Activated CD4-positive, alpha-beta T cell treated with anti-CD3 and anti-CD28 coated beads for 36 hours (primary cell): ENCODE measurements around the gene TNIK. TPM values are rescaled to one million over a fixed set of nuclear protein-coding genes. Genes with fewer than 3 reads are reported as not detected.
A peak's percentile ranks its signal among the peaks of the same experiment; 100 is the strongest.

Experiments
- ATAC-seq: fragments of 200-7000 bp; cut with Tn5 transposase; one replicate; pipeline ENCODE4 v1.10.0; 2021; ENCODE audit warnings: mild to moderate bottlenecking, moderate library complexity
- CTCF ChIA-PET: fragments of 350-600 bp; sonication (Branson Sonifier 250); formaldehyde crosslinking; loops from one replicate; lab custom pipeline; 2021; ENCODE audit warnings: antibody characterized with exemption; lab: Charles Lee
- POLR2A ChIA-PET: fragments of 350-600 bp; sonication (Branson Sonifier 250); formaldehyde crosslinking; loops from one replicate; lab custom pipeline; 2021; ENCODE audit warnings: antibody characterized with exemption, inconsistent platforms; lab: Charles Lee
- DNase-seq: peaks from one replicate; pipeline ENCODE4 v3.0.0-alpha.2; 2020
- H3K27ac Mint-ChIP-seq: one replicate; pipeline ENCODE4 v1.8.0; 2021; ENCODE audit warnings: mixed read lengths
- H3K27me3 Mint-ChIP-seq: one replicate; pipeline ENCODE4 v1.8.0; 2021; ENCODE audit warnings: mixed read lengths
- H3K36me3 Mint-ChIP-seq: one replicate; pipeline ENCODE4 v1.8.0; 2021; ENCODE audit warnings: low read depth, mixed read lengths
- H3K4me1 Mint-ChIP-seq: one replicate; pipeline ENCODE4 v1.8.0; 2021; ENCODE audit warnings: mixed read lengths
- H3K4me3 Mint-ChIP-seq: one replicate; pipeline ENCODE4 v1.8.0; 2021; ENCODE audit warnings: mild to moderate bottlenecking, moderate library complexity, mixed read lengths
- H3K9me3 Mint-ChIP-seq: one replicate; pipeline ENCODE4 v1.8.0; 2021; ENCODE audit warnings: low read depth, mixed read lengths
- intact Hi-C, 2 experiments: fragments of 100-400 bp; cut with DNase I in 1 of 2; cut with micrococcal nuclease in 1 of 2; formaldehyde crosslinking; loops; one replicate each; pipeline versions ENCODE4 v1.14.2 to v1.15.1; 2022 to 2024; cut with DNase I, micrococcal nuclease
- total RNA-seq, 2 experiments: library from RNA; stranded (reverse); gene quantifications; one replicate each; pipeline ENCODE4 v1.2.3, GENCODE V29; 2021

The TNIK gene
- total RNA-seq, 2 experiments from 2014 or later, result 28.8 to 34.2 TPM

DNA sequence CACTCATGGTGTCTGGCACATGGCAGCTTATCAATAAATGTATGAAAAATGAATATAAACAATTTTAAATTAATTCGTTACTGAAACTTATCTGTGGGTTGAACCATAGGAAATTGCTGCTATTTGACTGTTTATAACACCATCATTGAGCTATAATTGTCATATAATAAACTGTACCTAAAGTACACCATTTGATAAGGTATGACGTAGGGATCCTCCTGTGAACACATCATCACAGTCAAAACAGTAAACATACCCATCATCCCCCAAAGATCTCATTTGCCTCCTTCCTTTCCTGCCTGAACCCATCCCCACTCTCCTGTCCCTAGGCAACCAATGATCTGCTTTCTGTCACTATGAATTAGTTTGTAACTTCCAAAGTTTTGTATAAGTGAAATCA lies 282.7 kb downstream of the TNIK start:
- Mint-ChIP-seq H3K4me3 (no peak overlapping the region), H3K27me3 (no peaks in the 10 kb centered on the region), H3K36me3 (peaks cover 28% of the 10 kb centered on the region), H3K9me3 (no peaks in the 10 kb centered on the region), H3K4me1 (peaks cover 38% of the 10 kb centered on the region), H3K27ac (no peak overlapping the region)
- intact Hi-C loops, result no loop called here
- ChIA-PET POLR2A (no interaction called here), CTCF (no interaction called here)
- DNase-seq, result no peak
- ATAC-seq, result no peak

- Mint-ChIP-seq H3K4me1 (peaks cover 38% of the 10 kb centered on the region), H3K36me3 (peaks cover 30% of the 10 kb centered on the region), H3K9me3 (no peaks in the 10 kb centered on the region), H3K27ac (no peak overlapping the region), H3K4me3 (no peak overlapping the region), H3K27me3 (no peaks in the 10 kb centered on the region)
- POLR2A ChIA-PET, result no interaction called here
- CTCF ChIA-PET, result no interaction called here
- DNase-seq, result no peak
- intact Hi-C loops, result no loop called here
- no peak for ATAC-seq
Measured at GRCh38 chr3:171177056-171177455, 283.1 kb downstream of the TNIK start.

DNA sequence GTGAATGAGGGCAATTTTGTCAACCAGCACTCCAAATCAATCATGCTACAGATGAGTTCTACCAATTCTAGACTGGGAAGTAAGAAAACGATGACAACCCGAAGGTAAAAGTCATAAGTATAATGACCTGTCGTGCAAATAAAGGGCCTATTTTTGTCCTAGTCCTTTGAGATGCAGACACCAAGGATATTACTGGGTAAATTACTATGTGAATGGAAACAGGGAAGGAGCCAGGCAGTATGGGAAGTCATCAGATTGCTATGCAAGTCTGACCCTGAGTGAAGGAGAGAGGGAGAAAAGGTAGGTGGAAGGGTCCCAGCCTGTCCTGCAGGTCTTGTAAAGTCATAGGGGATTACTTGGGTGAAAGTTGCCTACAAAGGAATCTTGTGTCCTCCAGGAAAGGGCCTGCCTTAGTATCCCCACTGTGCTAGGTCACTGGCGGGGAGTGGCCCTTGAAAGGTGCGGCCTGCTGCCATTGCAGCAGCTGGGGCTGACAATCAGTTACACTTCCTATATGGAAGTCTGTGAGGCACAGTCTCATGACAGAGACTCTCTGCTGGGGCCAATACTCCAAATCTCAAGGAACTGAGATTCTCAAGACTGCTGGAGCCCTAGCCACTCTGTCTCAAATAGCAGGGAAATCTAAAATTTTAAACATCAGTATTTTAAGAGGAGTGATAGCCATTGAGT lies 283.8 kb downstream of the TNIK start:
- CTCF ChIA-PET, result no interaction called here
- peak overlapping the region; percentile 52 for H3K27ac Mint-ChIP-seq
- peaks cover 38% of the 10 kb centered on the region for H3K4me1 Mint-ChIP-seq
- POLR2A ChIA-PET, result no interaction called here
- intact Hi-C loops, result no loop called here
- H3K36me3 Mint-ChIP-seq, result peaks cover 32% of the 10 kb centered on the region
- ATAC-seq, result no peak
- DNase-seq, result no peak
- no peaks in the 10 kb centered on the region for H3K9me3 Mint-ChIP-seq
- no peaks in the 10 kb centered on the region for H3K27me3 Mint-ChIP-seq
- no peak overlapping the region for H3K4me3 Mint-ChIP-seq

- ChIA-PET POLR2A (no interaction called here), CTCF (interaction anchor here (1.1 to 1.8 kb wide), 4 partner anchors 10 to 391 kb away, joined by 4 to 8 read pairs (median 6); no protein-coding TSS in a partner anchor)
- ATAC-seq (no peak), DNase-seq (no peak)
- no peak overlapping the region for H3K27ac Mint-ChIP-seq
- H3K4me3 Mint-ChIP-seq, result no peak overlapping the region
- H3K9me3 Mint-ChIP-seq, result no peaks in the 10 kb centered on the region
- peaks cover 38% of the 10 kb centered on the region for H3K4me1 Mint-ChIP-seq
- intact Hi-C loops, result no loop called here
- H3K36me3 Mint-ChIP-seq, result peaks cover 35% of the 10 kb centered on the region
- H3K27me3 Mint-ChIP-seq, result no peaks in the 10 kb centered on the region
Measured at GRCh38 chr3:171175741-171176234, 284.4 kb downstream of the TNIK start.

- intact Hi-C loops, result no loop called here
- Mint-ChIP-seq H3K36me3 (peaks cover 33% of the 10 kb centered on the region), H3K27ac (no peak overlapping the region), H3K27me3 (no peaks in the 10 kb centered on the region), H3K4me3 (no peak overlapping the region), H3K4me1 (peaks cover 23% of the 10 kb centered on the region), H3K9me3 (no peaks in the 10 kb centered on the region)
- DNase-seq (no peak), ATAC-seq (no peak)
- CTCF ChIA-PET, result no interaction called here
- POLR2A ChIA-PET, result no interaction called here
Measured at GRCh38 chr3:171173736-171174135, 286.5 kb downstream of the TNIK start.

DNA sequence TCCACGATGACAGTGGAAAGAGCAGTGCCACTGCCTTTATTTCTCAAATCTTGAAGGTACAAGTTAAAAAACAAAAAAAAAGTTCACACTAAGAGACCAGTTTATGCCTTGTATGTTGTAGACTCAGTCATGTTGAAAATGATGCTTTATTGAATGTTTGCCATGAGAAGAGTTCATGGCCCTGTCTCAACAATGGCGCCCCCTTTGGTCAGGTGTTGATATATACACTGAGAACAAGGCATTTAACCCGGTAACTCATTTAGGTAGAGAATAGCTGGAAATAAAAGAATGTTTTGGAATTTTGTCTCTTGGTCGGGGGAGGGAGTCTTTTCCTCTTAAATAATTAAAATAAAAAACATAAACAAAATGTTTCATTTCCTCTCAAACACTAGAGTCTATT lies 288.1 kb downstream of the TNIK start:
- peak; percentile 55 for DNase-seq
- Mint-ChIP-seq H3K27ac (no peak overlapping the region), H3K27me3 (no peaks in the 10 kb centered on the region), H3K4me1 (peaks cover 15% of the 10 kb centered on the region), H3K36me3 (peaks cover 31% of the 10 kb centered on the region), H3K4me3 (no peak overlapping the region), H3K9me3 (no peaks in the 10 kb centered on the region)
- ATAC-seq, result no peak
- intact Hi-C loops, result no loop called here
- CTCF ChIA-PET, result interaction anchor here (0.6 kb wide), 1 partner anchor 209 kb away, joined by 3 read pairs; no protein-coding TSS in a partner anchor
- POLR2A ChIA-PET, result interaction anchor here (0.7 kb wide), 1 partner anchor 1852 kb away, joined by 4 read pairs; no protein-coding TSS in a partner anchor

DNA sequence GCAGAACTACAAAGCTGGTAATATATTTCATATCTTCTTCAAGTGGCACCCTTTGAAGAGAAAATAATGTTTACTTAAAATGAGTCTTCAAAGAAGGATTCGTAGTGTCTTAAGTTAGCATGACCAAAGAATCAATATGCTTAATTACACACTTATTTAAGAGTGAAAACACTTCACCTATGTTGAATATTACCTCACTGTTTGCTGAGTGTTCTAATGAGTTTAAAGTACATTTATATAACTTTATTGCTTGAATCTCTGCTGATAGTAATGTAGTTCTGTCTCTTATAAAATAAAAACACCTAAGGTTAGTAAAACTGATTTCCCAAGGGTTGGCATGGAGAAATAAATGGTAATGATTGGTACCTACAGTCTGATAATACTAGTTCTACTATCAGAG lies 290.3 kb downstream of the TNIK start:
- Mint-ChIP-seq H3K4me3 (no peak overlapping the region), H3K36me3 (peaks cover 36% of the 10 kb centered on the region), H3K27ac (no peak overlapping the region), H3K9me3 (no peaks in the 10 kb centered on the region), H3K4me1 (peaks cover 26% of the 10 kb centered on the region), H3K27me3 (no peaks in the 10 kb centered on the region)
- POLR2A ChIA-PET, result no interaction called here
- CTCF ChIA-PET, result no interaction called here
- intact Hi-C loops, result loop anchor here (10.0 kb wide), 2 partner anchors 605 to 665 kb away; no protein-coding TSS in a partner anchor
- ATAC-seq (no peak), DNase-seq (no peak)

GRCh38 chr3:171169443-171169842 lies 290.8 kb downstream of the TNIK start:
- H3K27ac Mint-ChIP-seq, result no peak overlapping the region
- DNase-seq (no peak), ATAC-seq (no peak)
- CTCF ChIA-PET, result no interaction called here
- no peak overlapping the region for H3K4me3 Mint-ChIP-seq
- H3K4me1 Mint-ChIP-seq, result peaks cover 23% of the 10 kb centered on the region
- intact Hi-C loops, result loop anchor here (10.0 kb wide), 2 partner anchors 605 to 665 kb away; no protein-coding TSS in a partner anchor
- H3K36me3 Mint-ChIP-seq, result peaks cover 34% of the 10 kb centered on the region
- H3K27me3 Mint-ChIP-seq, result no peaks in the 10 kb centered on the region
- no peaks in the 10 kb centered on the region for H3K9me3 Mint-ChIP-seq
- POLR2A ChIA-PET, result no interaction called here

- ATAC-seq (no peak), DNase-seq (no peak)
- Mint-ChIP-seq H3K36me3 (peaks cover 42% of the 10 kb centered on the region), H3K27me3 (no peaks in the 10 kb centered on the region), H3K9me3 (no peaks in the 10 kb centered on the region), H3K4me3 (no peak overlapping the region), H3K27ac (no peak overlapping the region), H3K4me1 (peaks cover 23% of the 10 kb centered on the region)
- intact Hi-C loops, result loop anchor here (10.0 kb wide), 2 partner anchors 606 to 666 kb away; no protein-coding TSS in a partner anchor
- ChIA-PET POLR2A (no interaction called here), CTCF (no interaction called here)
Measured at GRCh38 chr3:171168551-171168950, 291.7 kb downstream of the TNIK start.

GRCh38 chr3:171168086-171168485 lies 292.1 kb downstream of the TNIK start:
- Mint-ChIP-seq H3K9me3 (peaks cover 1% of the 10 kb centered on the region), H3K27ac (no peak overlapping the region), H3K4me3 (no peak overlapping the region), H3K36me3 (peaks cover 44% of the 10 kb centered on the region), H3K4me1 (peaks cover 24% of the 10 kb centered on the region), H3K27me3 (no peaks in the 10 kb centered on the region)
- ATAC-seq (no peak), DNase-seq (no peak)
- CTCF ChIA-PET, result no interaction called here
- POLR2A ChIA-PET, result no interaction called here
- intact Hi-C loops, result loop anchor here (10.0 kb wide), 2 partner anchors 607 to 667 kb away; no protein-coding TSS in a partner anchor

DNA sequence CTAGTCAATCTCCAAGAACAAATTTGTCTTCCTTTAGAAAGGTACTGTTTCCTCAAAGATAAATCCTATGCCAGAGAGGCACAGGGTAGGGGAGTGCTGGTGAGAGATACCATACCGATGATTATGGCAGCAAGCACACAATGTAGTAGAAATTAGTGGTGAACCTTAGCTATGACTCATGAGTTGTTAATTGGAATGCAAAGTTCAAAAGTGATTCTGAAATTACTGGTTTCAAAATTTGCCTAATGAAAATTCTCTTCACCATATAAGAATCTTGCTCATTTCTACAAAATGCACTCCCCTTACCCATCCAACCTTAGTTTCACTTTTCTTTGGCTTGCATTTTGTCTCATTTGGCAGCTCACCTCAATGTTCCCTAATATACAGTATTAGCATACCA lies 294.2 kb downstream of the TNIK start:
- Mint-ChIP-seq H3K27ac (peak overlapping the region; percentile 89), H3K4me1 (peaks cover 28% of the 10 kb centered on the region), H3K4me3 (no peak overlapping the region), H3K36me3 (peaks cover 40% of the 10 kb centered on the region), H3K9me3 (peaks cover 6% of the 10 kb centered on the region), H3K27me3 (no peaks in the 10 kb centered on the region)
- intact Hi-C loops, result loop anchor here (2.0 to 10.0 kb wide), 3 partner anchors 83 to 669 kb away; no protein-coding TSS in a partner anchor
- ChIA-PET POLR2A (interaction anchor here (0.6 kb wide), 1 partner anchor 294 kb away, joined by 3 read pairs; the partner anchor contains the start of gene TNIK), CTCF (interaction anchor here (1.0 to 2.1 kb wide), 6 partner anchors 9 to 401 kb away, joined by 3 to 8 read pairs (median 6); no protein-coding TSS in a partner anchor)
- DNase-seq, result peak; percentile 17
- ATAC-seq, result peak; percentile 90
